SJCRH30 (cell line): ENCODE results near the gene INSYN2B. TPM values are rescaled to one million over a fixed set of nuclear protein-coding genes. Genes with fewer than 3 reads are reported as not detected.

Experiments
- DNase-seq, 2 experiments: peaks; one replicate each; pipeline ENCODE4 v3.0.0-alpha.2; 2015 to 2020
- H3K27ac ChIP-seq: fragments of 250-450 bp; sonication (Bioruptor Pico); 2 replicates; pipeline ENCODE4 v1.5.1; 2020; ENCODE audit warnings: mild to moderate bottlenecking, moderate library complexity
- H3K27me3 ChIP-seq: fragments of 250-450 bp; sonication (Bioruptor Pico); 2 replicates; pipeline ENCODE4 v1.5.1; 2020; ENCODE audit warnings: mild to moderate bottlenecking, moderate library complexity
- H3K36me3 ChIP-seq: fragments of 250-450 bp; sonication (Bioruptor Pico); 2 replicates; pipeline ENCODE4 v1.5.1; 2020; ENCODE audit warnings: mild to moderate bottlenecking, moderate library complexity
- H3K4me1 ChIP-seq: fragments of 250-450 bp; sonication (Bioruptor Pico); 2 replicates; pipeline ENCODE4 v1.5.1; 2020; ENCODE audit warnings: mild to moderate bottlenecking, moderate library complexity
- H3K4me3 ChIP-seq: fragments of 250-450 bp; sonication (Bioruptor Pico); 2 replicates; pipeline ENCODE4 v1.5.1; 2020; ENCODE audit warnings: mild to moderate bottlenecking, moderate library complexity
- H3K9me3 ChIP-seq: fragments of 250-450 bp; sonication (Bioruptor Pico); replicated peaks from 2 replicates; pipeline ENCODE4 v1.5.1; 2020; ENCODE audit warnings: mild to moderate bottlenecking, moderate library complexity
- total RNA-seq: library from RNA; depleted of rRNA; stranded (reverse); fragments of >200 nt; shearing (Covaris generic); gene quantifications from 2 replicates; pipeline ENCODE4 v1.2.3, GENCODE V29; 2014; rRNA removed

Gene INSYN2B
- 0.05 and 0.14 TPM in 2 replicates for total RNA-seq

GRCh38 chr5:169980418-169981053 is at the start of gene INSYN2B:
Gene INSYN2B, minus strand, starts transcription at chr5:169980495. Its CDS starts 96,597 bp downstream, at chr5:169883898.
- Histone ChIP-seq H3K27ac (no peak within 1 kb of the TSS), H3K36me3 (no peaks in the 10 kb centered on the region), H3K27me3 (peaks cover 20% of the 10 kb centered on the region), H3K4me1 (no peaks in the 10 kb centered on the region), H3K9me3 (no peaks in the 10 kb centered on the region), H3K4me3 (no peak within 1 kb of the TSS)
- DNase-seq, result peak; percentile 34 to 60

- Histone ChIP-seq H3K27me3 (no peaks in the 10 kb centered on the region), H3K9me3 (no peaks in the 10 kb centered on the region), H3K4me3 (no peak overlapping the region), H3K27ac (no peak overlapping the region), H3K4me1 (no peaks in the 10 kb centered on the region), H3K36me3 (no peaks in the 10 kb centered on the region)
- DNase-seq, result no peak
Measured at GRCh38 chr5:170028124-170028523, 47.8 kb upstream of the INSYN2B start.

DNA sequence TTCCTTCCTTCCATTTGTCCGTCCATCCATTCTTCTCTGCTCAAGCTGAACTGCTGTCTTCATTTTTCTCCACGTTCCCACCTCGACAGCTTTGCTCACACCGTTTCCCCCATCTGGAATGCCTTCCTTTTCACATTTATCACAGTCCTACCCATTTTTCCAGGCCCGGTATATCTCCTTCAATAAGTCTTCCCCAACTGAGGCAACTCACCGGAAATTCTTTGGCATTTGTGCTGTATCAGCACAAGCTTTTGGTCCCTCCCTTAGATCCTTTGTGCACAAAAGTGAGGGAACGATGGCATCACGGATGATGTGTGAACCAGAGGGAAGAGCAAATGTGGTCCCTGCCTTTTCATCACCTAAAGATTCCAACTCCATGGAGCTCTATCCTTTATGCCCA is 45.6 kb upstream of the INSYN2B start:
- no peak for DNase-seq
- Histone ChIP-seq H3K36me3 (no peaks in the 10 kb centered on the region), H3K27me3 (no peaks in the 10 kb centered on the region), H3K9me3 (no peaks in the 10 kb centered on the region), H3K27ac (no peak overlapping the region), H3K4me1 (no peaks in the 10 kb centered on the region), H3K4me3 (no peak overlapping the region)

GRCh38 chr5:170021506-170021905 is 41.2 kb upstream of the INSYN2B start:
- no peaks in the 10 kb centered on the region for H3K9me3 ChIP-seq
- no peak for DNase-seq
- H3K4me1 ChIP-seq, result no peaks in the 10 kb centered on the region
- no peak overlapping the region for H3K27ac ChIP-seq
- no peaks in the 10 kb centered on the region for H3K36me3 ChIP-seq
- H3K4me3 ChIP-seq, result no peak overlapping the region
- peaks cover 10% of the 10 kb centered on the region; the same call in 1 of the 2 replicates for H3K27me3 ChIP-seq

DNA sequence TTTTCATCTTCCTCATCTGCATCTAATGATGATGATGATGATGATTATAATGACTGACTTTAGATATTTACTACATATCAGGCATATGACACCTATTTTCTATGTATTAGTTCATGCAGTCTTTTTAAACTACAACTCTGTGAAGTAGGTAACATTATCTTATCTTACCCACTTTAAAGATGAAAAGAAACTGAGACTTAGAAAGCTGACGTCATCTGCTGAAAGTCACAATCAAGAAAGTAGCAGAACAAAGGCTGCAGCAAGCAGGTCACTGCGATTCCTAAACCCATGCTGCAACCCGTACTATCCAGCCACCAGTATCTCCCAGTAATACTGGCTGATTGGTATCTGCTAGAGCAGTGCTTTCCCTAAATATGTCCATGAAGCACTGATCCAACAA is 40.1 kb upstream of the INSYN2B start:
- no peaks in the 10 kb centered on the region for H3K4me1 ChIP-seq
- H3K9me3 ChIP-seq, result no peaks in the 10 kb centered on the region
- H3K27me3 ChIP-seq, result peaks cover 10% of the 10 kb centered on the region; the same call in 1 of the 2 replicates
- no peaks in the 10 kb centered on the region for H3K36me3 ChIP-seq
- DNase-seq, result no peak
- no peak overlapping the region for H3K4me3 ChIP-seq
- no peak overlapping the region for H3K27ac ChIP-seq

- H3K9me3 ChIP-seq, result no peaks in the 10 kb centered on the region
- no peaks in the 10 kb centered on the region for H3K36me3 ChIP-seq
- H3K27me3 ChIP-seq, result peaks cover 8% of the 10 kb centered on the region; the same call in 1 of the 2 replicates
- no peak overlapping the region for H3K4me3 ChIP-seq
- H3K4me1 ChIP-seq, result no peaks in the 10 kb centered on the region
- no peak overlapping the region for H3K27ac ChIP-seq
- DNase-seq, result no peak
Measured at GRCh38 chr5:170012622-170013021, 32.3 kb upstream of the INSYN2B start.

- Histone ChIP-seq H3K9me3 (no peaks in the 10 kb centered on the region), H3K27ac (no peak overlapping the region), H3K27me3 (peaks cover 8% of the 10 kb centered on the region; the same call in 1 of the 2 replicates), H3K36me3 (no peaks in the 10 kb centered on the region), H3K4me1 (no peaks in the 10 kb centered on the region), H3K4me3 (no peak overlapping the region)
- no peak for DNase-seq
Measured at GRCh38 chr5:170011751-170012150, 31.5 kb upstream of the INSYN2B start.

- Histone ChIP-seq H3K4me1 (no peaks in the 10 kb centered on the region), H3K4me3 (no peak overlapping the region), H3K36me3 (no peaks in the 10 kb centered on the region), H3K9me3 (no peaks in the 10 kb centered on the region), H3K27ac (no peak overlapping the region), H3K27me3 (peaks cover 8% of the 10 kb centered on the region; the same call in 1 of the 2 replicates)
- DNase-seq, result no peak
Measured at GRCh38 chr5:170010595-170010994, 30.3 kb upstream of the INSYN2B start.

- Histone ChIP-seq H3K4me1 (no peaks in the 10 kb centered on the region), H3K36me3 (no peaks in the 10 kb centered on the region), H3K27me3 (peaks cover 8% of the 10 kb centered on the region; the same call in 1 of the 2 replicates), H3K27ac (no peak overlapping the region), H3K9me3 (no peaks in the 10 kb centered on the region), H3K4me3 (no peak overlapping the region)
- DNase-seq, result no peak
Measured at GRCh38 chr5:170008376-170008775, 28.1 kb upstream of the INSYN2B start.

- no peak overlapping the region for H3K4me3 ChIP-seq
- H3K4me1 ChIP-seq, result no peaks in the 10 kb centered on the region
- no peaks in the 10 kb centered on the region for H3K36me3 ChIP-seq
- H3K27me3 ChIP-seq, result peaks cover 4% of the 10 kb centered on the region; the same call in 1 of the 2 replicates
- DNase-seq, result no peak
- H3K27ac ChIP-seq, result no peak overlapping the region
- no peaks in the 10 kb centered on the region for H3K9me3 ChIP-seq
Measured at GRCh38 chr5:170006021-170006420, 25.7 kb upstream of the INSYN2B start.

DNA sequence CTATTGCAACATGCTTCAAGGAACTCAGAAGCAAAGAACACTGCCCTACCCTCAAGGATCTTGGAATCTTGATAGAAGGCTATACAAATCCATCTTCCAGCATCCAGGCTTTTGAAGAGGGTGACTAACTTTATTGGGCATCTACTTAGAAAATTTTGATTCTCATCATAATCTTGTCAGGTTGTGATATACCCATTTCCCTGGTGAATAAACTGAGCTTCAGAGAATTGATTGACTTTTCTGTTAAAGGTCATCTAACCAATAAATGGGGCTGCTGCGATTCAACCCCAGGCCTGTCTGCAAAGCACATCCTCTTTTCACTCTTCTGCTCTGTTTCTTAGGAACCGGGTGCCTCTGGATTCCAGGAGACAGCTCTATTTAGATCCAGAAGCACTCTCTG is 19.9 kb upstream of the INSYN2B start:
- no peak overlapping the region for H3K4me3 ChIP-seq

GRCh38 chr5:169999621-170000020 is 19.3 kb upstream of the INSYN2B start:
- Histone ChIP-seq H3K4me1 (no peaks in the 10 kb centered on the region), H3K27me3 (no peaks in the 10 kb centered on the region), H3K4me3 (no peak overlapping the region), H3K27ac (no peak overlapping the region), H3K36me3 (no peaks in the 10 kb centered on the region), H3K9me3 (no peaks in the 10 kb centered on the region)
- no peak for DNase-seq

More for the DNA sequence above, 19.9 kb upstream of the INSYN2B start:
- Histone ChIP-seq H3K36me3 (no peaks in the 10 kb centered on the region), H3K27me3 (no peaks in the 10 kb centered on the region), H3K4me1 (no peaks in the 10 kb centered on the region), H3K27ac (no peak overlapping the region), H3K9me3 (no peaks in the 10 kb centered on the region)
- no peak for DNase-seq

GRCh38 chr5:169997798-169998197 is 17.5 kb upstream of the INSYN2B start:
- H3K36me3 ChIP-seq, result no peaks in the 10 kb centered on the region
- H3K9me3 ChIP-seq, result no peaks in the 10 kb centered on the region
- DNase-seq, result no peak
- no peaks in the 10 kb centered on the region for H3K4me1 ChIP-seq
- H3K27ac ChIP-seq, result no peak overlapping the region
- no peak overlapping the region for H3K4me3 ChIP-seq
- no peaks in the 10 kb centered on the region for H3K27me3 ChIP-seq

GRCh38 chr5:169993485-169993790 is 13.1 kb upstream of the INSYN2B start:
- H3K4me3 ChIP-seq, result no peak overlapping the region
- H3K27me3 ChIP-seq, result no peaks in the 10 kb centered on the region
- no peak for DNase-seq
- no peak overlapping the region for H3K27ac ChIP-seq
- no peaks in the 10 kb centered on the region for H3K4me1 ChIP-seq
- no peaks in the 10 kb centered on the region for H3K9me3 ChIP-seq
- no peaks in the 10 kb centered on the region for H3K36me3 ChIP-seq

GRCh38 chr5:169992789-169993484 is 12.6 kb upstream of the INSYN2B start:
- no peak overlapping the region for H3K27ac ChIP-seq
- DNase-seq, result no peak
- no peaks in the 10 kb centered on the region for H3K27me3 ChIP-seq
- no peaks in the 10 kb centered on the region for H3K36me3 ChIP-seq
- H3K4me3 ChIP-seq, result no peak overlapping the region
- no peaks in the 10 kb centered on the region for H3K9me3 ChIP-seq
- no peaks in the 10 kb centered on the region for H3K4me1 ChIP-seq
